ENCODE data around the gene MGAT5B.
A peak's percentile ranks its signal among the peaks of the same experiment; 100 is the strongest.
"Not testable (repeated sequence)": the region's sequence is repeated elsewhere in the genome, so short reads cannot be mapped to it uniquely, and the experiment has no call there.

MGAT5B gene, protein sequence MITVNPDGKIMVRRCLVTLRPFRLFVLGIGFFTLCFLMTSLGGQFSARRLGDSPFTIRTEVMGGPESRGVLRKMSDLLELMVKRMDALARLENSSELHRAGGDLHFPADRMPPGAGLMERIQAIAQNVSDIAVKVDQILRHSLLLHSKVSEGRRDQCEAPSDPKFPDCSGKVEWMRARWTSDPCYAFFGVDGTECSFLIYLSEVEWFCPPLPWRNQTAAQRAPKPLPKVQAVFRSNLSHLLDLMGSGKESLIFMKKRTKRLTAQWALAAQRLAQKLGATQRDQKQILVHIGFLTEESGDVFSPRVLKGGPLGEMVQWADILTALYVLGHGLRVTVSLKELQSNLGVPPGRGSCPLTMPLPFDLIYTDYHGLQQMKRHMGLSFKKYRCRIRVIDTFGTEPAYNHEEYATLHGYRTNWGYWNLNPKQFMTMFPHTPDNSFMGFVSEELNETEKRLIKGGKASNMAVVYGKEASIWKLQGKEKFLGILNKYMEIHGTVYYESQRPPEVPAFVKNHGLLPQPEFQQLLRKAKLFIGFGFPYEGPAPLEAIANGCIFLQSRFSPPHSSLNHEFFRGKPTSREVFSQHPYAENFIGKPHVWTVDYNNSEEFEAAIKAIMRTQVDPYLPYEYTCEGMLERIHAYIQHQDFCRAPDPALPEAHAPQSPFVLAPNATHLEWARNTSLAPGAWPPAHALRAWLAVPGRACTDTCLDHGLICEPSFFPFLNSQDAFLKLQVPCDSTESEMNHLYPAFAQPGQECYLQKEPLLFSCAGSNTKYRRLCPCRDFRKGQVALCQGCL

DNA sequence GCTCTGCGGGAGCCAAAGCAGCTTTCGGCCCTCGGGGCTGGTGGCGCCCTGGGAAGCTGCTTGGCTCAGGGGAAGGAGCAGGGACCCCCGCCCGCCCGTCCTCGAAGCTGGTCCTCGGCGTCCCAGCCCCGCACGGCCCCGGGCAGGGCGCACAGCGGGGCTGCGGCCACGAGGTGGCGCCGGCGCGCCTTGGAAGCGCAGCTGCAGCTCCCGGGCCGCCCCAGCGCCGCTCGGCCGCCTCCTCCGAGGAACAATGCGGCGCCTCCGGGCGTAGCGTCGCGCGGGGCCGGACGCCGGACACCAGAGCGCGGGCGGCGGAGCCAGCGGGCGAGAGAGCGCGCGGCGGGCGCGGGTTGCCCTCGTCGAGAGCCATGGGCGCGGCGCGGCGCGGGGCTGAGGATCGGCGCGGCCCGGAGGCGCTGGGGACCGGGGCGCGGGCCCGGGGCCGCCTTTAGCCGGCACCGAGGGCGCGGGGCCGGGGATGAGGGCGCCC lies at the start of gene MGAT5B:
TSS of gene MGAT5B (plus strand) at position 229 of the 493 bp plus-strand sequence. CDS start 626 bp downstream, outside the sequence.
- peak; percentile 82 to 86 for DNase-seq

DNA sequence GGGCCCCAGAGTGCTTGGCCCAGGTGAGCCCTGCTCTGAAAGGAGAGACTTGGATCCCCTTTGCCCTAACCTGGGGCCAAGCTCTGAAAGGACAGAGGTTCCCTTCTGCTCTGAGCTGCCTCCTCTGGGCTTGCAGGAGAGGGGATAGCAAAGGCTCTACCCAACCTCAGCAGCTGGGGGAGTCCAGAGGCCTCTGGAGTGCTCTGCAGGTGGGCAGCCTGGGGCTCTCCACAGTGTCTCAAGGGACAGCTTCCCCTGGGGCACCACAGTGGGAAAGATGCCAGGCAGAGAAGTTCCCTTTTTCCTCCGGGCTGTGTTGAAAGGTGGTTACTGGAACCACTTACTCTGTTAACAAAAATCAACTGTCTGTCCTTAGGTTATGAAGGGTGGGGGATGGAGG lies 48.2 kb upstream of the MGAT5B start:
- DNase-seq = no peak

DNA sequence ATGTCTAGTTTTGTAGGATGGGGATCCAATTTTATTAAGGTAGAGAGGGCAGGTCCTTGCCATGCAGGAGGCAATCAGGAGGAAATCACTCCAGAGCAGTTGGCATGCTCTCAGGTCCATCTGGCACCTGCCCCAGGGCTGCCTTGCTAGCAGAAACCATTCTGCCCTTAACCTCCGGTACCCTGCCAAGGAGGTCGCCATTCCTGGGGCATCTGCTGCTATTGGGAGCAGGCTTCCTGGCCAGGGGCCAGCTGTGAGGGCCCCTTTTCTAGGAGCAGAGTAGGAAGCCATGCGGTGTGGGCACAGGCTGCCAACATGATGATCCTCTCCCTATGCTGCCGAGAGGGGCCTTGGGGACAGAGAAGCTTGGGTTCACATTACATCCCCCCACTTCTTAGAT lies 47.6 kb upstream of the MGAT5B start:
- DNase-seq = no peak

GRCh38 chr17:76822184-76822778 lies 45.9 kb upstream of the MGAT5B start:
- DNase-seq = no peak

GRCh38 chr17:76824093-76824492 lies 44.1 kb upstream of the MGAT5B start:
- no peak for DNase-seq

DNA sequence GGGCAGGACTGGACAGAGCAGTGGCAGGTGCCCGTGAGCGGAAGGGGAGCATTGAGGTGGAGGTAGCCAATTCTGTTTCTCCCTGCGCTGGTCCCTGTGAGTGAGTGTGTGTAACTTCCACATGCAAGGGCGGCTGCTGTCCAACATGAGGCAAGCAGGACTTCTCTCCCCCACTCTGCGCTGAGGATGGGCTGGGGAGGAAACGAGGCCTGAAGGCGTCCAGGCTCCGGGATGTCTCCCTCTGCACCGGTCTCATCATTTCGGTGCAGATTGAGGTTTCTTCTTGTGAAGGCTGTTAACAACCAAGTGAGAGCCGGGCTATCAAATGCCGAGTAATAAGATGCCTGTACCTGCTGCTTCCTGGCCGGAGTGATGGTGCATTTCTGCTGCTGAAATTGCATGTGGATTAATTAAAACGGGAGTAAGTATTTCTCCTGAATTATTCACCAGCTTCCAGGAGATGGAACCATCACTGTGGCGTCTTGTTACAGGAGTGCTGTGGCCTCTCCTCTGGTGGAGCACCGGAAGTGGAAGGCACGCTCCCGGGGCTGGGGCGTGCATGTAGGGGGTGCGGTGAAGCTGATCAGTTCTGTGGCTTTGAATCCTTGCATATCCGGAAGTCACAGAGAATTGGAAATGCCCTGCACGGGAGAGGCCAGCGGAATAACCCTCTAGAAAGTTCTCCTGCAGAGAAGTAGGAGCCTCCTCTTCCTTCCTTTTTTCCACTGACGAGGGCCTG lies 41.7 kb upstream of the MGAT5B start:
- no peak for DNase-seq

DNA sequence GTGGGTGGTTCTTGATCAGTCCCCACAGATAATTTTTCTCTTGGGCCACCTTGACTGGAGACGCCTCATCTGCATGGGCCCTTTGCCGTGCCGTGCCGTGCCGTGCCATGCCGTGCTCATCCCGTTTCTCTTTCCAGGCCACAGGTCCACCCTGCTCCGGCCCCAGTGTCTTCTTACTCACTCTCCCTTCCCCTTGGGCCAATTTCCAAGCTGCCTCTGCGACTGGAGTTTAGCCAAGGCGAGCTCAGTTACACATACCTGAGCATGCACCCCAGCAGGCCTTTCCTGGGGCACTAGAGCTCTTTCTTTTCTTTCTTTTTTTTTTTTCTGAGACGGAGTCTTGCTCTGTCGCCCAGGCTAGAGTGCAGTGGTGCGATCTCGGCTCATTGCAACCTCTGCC lies 40.5 kb upstream of the MGAT5B start:
- DNase-seq = no peak

DNA sequence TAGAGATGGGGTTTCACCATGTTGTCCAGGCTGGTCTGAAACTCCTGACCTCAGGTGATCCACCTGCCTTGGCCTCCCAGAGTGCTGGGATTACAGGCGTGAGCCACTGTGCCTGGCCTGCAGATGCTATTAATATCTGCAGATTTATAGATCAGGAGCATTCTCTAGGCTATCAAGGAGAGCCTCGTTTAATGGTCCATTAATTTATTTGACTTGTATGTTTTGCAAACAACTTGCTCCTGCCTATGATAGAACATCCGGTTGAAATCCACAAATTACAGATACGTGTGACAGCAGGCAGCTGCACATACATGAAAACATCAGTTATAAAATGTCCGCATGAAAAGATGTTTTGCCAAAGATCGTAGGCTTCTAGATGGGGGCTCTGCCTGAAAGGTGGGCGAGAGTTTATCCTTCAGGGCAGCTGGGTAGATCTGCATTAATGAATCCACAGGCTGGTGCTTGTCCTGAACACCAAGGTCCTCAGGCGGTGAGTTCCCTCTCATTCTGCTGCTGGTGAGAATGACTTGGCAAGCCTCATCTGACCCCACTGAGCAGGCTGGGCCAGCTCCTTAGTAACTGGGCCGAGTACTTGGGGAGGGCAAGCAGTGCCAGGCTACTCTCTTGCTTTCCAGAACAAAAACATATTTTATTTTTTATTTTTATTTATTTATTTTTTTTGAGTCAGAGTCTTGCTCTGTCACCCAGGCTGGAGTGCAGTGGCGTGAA lies 37.1 kb upstream of the MGAT5B start:
- no peak for DNase-seq

GRCh38 chr17:76833034-76833644 lies 35.1 kb upstream of the MGAT5B start:
- no peak for DNase-seq

DNA sequence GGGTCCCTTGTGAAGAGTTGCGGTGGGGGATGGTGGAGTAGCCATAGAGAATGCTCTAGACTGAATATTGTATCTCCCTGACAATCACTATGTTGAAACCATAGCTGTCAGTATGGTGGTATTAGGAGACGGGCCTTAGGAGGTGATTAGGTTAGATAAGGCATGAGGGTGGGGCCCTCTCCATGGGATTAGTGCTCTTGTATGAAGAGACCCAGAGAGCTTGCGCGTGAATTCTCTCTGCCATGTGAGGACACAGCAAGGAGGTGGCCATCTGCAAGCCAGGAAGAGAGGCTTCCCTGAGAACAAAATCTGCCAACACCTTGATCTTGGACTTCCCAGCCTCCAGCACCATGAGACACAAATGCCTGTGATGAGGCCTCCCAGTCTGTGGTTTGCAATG lies 34.5 kb upstream of the MGAT5B start:
- no peak for DNase-seq

- DNase-seq = no peak
Measured at GRCh38 chr17:76834870-76835269, 33.3 kb upstream of the MGAT5B start.

DNA sequence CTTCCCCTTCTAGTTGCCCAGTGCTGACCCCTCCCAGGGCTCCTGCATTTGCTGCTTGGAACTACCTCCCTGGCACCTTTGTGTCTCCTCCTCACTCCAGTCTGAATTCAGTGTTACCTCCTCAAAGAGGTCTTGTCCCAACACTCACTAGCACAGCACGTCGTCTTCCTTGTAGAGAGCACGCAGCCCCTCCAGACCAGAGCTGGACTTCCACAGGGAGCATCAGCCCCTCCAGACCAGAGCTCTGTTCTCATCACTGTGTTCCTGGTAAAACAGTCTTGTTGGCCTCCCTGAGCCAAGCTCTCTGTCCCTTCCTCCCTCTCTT lies 27.8 kb upstream of the MGAT5B start:
- DNase-seq = no peak

- DNase-seq = no peak
Measured at GRCh38 chr17:76840884-76841775, 27.1 kb upstream of the MGAT5B start.

GRCh38 chr17:76841776-76842405 lies 26.3 kb upstream of the MGAT5B start:
- no peak for DNase-seq

GRCh38 chr17:76843068-76843467 lies 25.1 kb upstream of the MGAT5B start:
- DNase-seq = not testable (repeated sequence)

DNA sequence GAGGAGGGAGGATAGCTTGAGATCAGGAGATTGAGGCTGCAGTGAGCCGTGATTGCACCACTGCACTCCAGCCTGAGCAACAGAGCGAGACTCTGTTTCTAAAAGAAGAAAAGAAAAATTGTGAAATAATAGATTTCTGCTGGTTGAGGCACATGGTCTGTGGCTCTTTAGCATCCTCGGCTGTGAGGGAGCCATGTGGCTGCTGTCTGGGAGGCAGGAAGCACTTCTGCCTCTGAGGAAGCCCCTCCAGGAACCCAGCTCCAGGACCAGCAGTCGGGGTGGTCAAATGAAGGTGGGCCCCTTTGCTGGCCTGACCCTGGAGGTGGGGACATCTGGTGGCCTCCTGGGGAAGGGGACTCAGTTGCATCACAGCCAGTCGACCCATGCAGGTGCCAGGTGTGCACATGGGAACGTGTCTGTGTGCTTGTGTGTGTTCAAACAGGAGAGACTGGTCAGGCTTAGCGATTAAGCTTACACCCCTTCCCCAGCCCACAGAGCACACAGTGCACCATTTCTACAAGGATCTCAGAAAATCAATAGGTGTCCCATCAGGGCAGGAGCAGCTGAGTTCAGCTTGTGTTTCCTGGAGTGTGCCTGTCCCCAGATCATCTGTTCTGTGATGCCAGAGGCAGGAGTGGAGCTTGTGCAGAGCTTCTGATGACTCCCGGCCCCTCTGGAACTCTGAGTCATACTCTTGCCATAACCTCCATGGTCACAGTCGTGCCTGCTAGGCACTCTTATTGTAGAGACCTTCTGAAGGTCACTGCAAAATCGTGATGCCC lies 24.3 kb upstream of the MGAT5B start:
- no peak for DNase-seq

- no peak for DNase-seq
Measured at GRCh38 chr17:76844485-76844829, 23.7 kb upstream of the MGAT5B start.

GRCh38 chr17:76844846-76845245 lies 23.4 kb upstream of the MGAT5B start:
- no peak for DNase-seq

DNA sequence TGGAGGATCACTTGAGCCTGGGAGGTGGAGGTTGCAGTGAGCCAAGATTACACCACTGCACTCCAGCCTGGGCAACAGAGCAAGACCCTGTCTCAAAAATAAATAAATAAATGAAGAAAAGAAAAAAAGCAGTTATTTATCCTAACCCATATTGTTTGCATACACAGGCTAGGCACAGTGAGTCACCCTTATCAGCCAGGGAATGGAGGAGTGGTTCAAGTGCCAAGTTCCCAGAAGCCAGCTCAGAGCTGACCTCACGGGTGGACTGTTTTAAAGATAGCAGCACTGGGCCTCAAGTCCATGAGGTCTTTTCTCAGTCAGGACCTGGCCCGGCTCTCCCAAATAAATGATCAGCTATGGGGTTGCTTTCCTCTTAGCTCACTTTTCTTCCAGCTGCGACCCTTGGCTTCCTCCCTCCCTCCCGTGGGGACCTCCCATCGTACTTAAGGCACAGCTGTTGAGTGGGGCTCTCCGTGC lies 22.6 kb upstream of the MGAT5B start:
- no peak for DNase-seq

Data from stimulated activated CD4-positive, alpha-beta T cell treated with anti-CD3 and anti-CD28 coated beads, Interleukin-2, amount 100 ng/mL, for 24 hours (primary cell).